ENCODE data around the gene LTBP4.

DNA sequence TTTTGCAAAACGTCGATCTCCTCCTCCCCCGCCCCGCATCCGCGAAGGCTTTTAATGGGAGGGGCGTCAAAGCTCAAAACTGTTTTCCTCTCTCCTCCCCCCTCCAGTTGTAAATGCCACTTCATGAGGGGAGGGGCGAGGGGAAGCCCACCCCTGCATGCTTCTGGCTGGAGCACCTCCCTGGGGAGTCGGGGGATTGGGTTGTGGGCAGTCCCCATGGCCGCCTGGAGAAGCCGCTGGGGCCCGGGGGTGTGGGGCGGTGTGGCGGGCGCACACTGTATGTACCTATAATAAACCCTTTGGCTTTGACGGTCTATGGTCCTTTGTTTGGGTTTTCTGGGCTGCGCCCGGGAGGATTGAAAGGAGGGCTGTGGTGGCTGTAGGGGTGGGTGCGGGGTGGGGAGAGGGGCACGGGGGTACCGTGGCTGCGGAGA lies 25.0 kb upstream of the LTBP4 start:
- TF ChIP-seq TAF1 (IDR thresholded peaks at IDR 0.05; ENCODE audit: borderline replicate concordance, insufficient read depth, low read length) (no peak), POLR2AphosphoS5 (IDR thresholded peaks at IDR 0.05; ENCODE audit: low read depth, low read length) (no peak; the same call in 1 of the 2 replicates), SIN3A (IDR thresholded peaks at IDR 0.05; ENCODE audit: borderline replicate concordance, insufficient read depth, low read length) (no peak)
